Activated naive CD4-positive, alpha-beta T cell (primary cell): ENCODE measurements around the gene SETD3.
A peak's percentile ranks its signal among the peaks of the same experiment; 100 is the strongest.

Experiments
- DNase-seq, 4 experiments: peaks; one replicate each; lab custom pipeline; 2025; lab: John Stamatoyannopoulos, UW

SETD3 gene

DNA sequence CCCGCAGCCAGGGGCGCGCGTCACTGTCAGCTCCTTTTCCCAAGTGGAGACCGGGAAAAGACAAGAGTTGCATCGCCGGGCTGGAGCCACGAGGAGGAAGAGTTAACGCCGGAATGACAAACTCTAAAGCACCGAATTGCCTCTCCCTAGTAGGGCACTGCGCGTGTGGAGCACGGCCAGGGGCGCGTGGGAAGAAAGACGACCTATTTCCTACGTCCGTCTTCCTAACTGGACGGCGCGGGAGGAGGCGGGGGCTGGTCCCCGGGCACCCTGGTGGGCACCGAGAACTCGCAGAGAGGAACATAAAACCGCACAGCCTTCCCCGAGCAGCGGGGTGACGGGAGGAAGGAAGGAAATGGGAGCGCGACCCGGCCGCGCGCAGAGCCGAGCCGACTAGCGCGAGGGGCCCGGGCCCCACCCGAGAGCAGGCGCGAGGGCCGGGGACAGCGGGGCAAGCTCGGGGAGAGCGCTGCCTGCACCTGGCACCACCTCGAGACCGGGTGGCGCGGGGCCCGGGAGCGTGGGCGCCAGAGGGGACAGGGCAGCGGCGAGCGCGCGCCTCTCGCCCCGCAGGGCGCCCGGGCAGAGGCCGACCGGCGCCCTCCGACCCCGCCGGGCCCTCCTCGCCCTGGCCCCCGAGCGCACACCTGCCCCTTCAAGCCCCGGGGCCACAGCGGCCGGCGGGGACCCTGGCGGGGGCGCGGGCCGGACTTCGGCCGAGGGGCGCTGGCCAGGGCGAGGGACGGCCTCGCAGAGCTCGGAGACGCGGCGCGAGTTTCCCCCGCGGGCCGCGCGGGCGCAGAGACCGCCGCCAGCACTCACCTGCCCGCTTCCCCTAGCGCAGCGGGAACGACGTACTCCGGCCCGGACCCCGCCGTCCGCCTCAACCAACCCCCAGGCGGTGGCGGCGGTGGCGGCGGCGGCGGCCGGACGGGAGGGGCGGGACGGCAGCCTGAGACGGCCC, at the start of gene SETD3:
SETD3 (minus strand) TSS at position 954 of the 964 bp plus-strand sequence. CDS start 15,054 bp downstream, outside the sequence.
- DNase-seq: peak in 3 of 4 experiments; percentile 8 to 21 (median 18)

DNA sequence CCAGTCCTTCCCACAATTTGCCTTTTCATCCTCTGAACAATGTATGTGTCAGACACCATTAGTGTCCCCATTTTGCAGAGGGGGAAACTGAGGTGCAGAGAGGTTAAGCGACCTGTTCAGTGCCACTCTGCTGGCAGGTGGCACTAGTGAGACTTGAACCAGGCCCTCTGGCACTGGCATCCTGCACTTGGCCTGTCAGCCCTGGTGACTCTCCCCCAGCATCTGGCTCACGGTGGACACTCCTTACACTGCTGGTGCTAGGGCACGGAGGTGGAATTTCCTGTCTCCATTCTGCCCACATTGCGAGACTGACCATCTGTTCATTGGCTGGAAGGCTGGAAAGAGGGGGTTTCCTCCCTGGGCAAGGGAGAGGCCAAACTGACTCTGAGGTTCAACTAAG, 49.2 kb upstream of the SETD3 start:
- no peak for DNase-seq

DNA sequence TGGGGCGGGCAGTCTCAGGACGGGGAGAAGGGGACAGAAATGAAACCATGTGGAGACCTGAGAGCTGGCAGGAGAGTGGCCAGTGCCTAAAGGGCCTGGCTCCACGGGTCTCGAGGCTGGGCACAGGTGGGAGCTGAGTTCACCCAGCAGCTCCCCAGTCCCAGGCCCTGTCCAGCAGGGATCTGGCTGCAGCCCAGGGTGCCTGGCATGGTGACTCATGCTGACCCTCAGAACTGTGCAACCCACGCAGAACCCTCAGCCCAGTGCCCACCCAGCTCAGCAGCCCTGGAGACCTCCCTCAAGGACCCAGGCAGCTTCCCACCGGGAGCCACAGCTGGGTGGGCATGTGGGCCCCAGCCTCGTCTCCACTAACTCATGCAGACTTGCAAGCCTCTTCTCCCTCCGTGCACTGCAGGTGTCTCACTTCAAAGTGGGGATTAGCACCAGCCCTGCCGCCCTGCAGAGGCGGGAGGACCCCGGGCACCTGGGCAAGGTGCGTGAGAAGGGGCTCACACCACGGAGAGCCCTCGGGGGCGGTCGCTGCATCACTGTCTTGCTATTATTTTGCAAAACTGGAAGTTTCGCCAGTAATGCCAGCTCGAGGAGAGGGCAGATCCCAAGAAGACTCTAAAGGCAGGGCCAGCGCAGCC, 46.9 kb upstream of the SETD3 start:
- no peak for DNase-seq

GRCh38 chr14:99527026-99527425, 46.4 kb upstream of the SETD3 start:
- DNase-seq: no peak

DNA sequence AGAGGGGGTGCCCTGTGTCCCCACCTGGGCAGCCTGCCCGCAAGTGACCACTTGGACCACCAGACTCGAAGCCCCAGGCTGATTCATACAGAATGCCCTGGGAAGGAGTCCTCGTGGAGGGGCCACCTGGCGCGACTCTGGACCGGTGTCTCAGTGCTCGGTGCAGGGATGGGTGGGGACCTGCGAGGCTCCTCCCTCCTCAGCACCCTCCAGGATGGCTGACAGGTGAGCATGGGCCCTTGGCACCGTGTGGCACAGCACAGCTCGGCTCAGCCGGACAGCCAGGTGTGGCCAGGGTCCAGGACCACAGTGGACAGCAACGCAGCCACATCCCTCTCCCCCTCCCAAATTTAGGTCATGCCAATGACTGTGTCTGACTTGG, 45.0 kb upstream of the SETD3 start:
- DNase-seq: no peak

GRCh38 chr14:99524804-99525698, 44.4 kb upstream of the SETD3 start:
- DNase-seq: peak in 1 of 4 experiments; percentile 16

DNA sequence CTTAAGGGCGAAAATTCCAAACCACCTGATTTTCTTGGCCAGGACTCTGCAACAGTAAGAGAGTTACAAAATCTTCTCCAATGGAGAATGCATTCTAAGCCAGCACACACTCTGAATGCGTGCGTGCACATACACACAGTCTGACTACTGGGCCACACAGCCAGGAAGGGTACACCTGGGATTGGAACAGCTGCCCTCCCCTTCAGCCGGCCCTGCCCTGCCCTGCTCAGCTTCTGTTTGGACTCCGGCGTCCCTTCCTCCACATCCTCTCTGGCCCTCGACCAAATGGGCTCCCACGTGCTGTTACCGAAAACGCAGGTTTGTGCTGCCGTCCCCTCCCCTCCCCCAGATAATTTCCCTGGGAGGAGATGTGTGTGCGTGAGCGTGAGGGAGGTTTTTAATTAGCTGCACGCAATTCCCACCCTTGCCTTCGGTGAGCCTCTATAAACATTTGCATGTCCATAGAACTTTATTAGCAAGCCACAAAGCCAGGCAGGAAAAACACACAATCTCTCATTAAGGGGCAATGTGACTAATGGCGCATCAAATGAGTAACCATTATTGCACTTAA, 43.5 kb upstream of the SETD3 start:
- no peak for DNase-seq

- DNase-seq: no peak
These were observed 43.0 kb upstream of the SETD3 start for GRCh38 chr14:99523704-99524055.

GRCh38 chr14:99522934-99523703, 42.5 kb upstream of the SETD3 start:
- DNase-seq: no peak

- no peak for DNase-seq
These were observed 41.8 kb upstream of the SETD3 start for GRCh38 chr14:99522457-99522891.

GRCh38 chr14:99522025-99522401, 41.4 kb upstream of the SETD3 start:
- DNase-seq: no peak

GRCh38 chr14:99521176-99522024, 40.7 kb upstream of the SETD3 start:
- no peak for DNase-seq

- DNase-seq: no peak
These were observed 40.0 kb upstream of the SETD3 start for GRCh38 chr14:99520571-99521081.

DNA sequence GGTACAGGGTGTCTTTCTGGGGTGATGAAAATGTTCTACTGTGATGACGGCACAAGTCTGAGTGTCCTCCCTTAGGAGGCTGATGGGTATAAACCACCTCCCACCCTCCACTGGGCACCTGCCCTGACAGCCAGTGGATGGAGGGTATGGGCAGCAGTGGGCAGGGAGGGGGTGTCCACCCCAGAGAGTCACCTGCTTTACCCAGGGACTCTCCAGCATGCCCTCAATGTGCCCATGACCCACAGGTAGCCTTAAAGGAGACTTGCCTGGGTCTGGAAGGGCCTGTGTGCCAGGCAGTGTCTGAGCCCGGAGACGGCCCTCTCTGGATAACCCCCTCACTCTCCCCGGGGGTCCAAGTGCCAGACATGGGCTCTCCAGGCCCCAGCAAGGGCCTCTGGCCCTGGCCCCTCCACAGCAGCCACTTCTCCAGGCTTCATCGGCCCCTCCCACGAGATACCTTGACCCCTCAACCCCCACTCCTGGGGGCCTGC, 39.3 kb upstream of the SETD3 start:
- no peak for DNase-seq

- DNase-seq: no peak
These were observed 38.8 kb upstream of the SETD3 start for GRCh38 chr14:99519347-99519881.

DNA sequence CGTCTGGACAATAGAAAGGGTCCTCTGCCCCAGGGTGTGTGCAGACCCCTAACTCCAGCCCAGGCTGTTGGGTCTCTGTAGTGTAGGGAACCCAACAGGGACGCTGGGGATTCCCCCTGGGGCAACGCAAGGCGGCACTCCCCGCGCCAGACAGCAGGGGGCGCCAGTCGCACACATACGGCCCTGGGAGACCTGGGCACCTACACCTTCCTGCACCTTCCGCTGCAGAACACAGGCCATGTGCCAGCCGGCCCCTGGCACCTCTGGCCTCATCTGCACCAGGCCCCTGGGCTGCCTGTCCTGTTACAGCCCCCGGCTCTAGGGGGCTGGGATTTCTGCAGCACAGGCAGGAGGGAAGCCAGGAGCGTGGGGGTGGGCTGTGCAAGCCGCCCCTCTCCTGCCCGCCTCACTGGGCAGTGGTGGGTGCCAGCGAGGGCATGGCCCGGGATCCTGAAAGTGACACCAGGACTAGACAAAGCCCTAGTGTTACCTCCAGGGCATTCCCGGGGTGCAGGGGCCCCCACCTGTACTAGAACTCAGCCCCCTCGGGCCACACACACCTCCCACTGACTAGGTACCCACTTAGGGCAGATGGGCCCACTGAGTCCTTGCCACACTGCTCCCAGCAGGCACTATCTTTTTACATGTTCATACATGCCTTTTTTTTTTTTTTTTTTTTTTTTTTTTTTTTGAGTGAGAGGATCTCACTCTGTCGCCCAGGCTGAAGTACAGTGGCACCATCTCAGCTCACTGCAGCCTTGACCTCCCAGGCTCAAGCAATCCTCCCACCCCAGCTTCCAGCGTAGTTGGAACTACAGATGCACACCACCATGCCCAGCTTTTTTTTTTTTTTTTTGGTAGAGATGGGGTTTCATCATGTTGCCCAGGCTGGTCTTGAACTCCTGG, 38.0 kb upstream of the SETD3 start:
- peak; percentile 73 to 81 (median 80) for DNase-seq

GRCh38 chr14:99517643-99518381, 37.2 kb upstream of the SETD3 start:
- DNase-seq: no peak
